HepG2 (cell line): ENCODE measurements around the gene RBCK1. TPM values are rescaled to one million over a fixed set of nuclear protein-coding genes. Genes with fewer than 3 reads are reported as not detected.

ENCODE experiments used
- CBFB ChIP-seq: sonication (generic); formaldehyde crosslinking; IDR thresholded peaks from 2 replicates; pipeline ENCODE4 v1.4.0; 2020; ENCODE audit warnings: missing genetic modification reagents
- FLYWCH1 ChIP-seq: sonication (generic); formaldehyde crosslinking; IDR thresholded peaks from 2 replicates; pipeline ENCODE4 v1.8.1; 2023; ENCODE audit warnings: mild to moderate bottlenecking, missing genetic modification reagents
- GFI1 ChIP-seq: sonication (generic); formaldehyde crosslinking; IDR thresholded peaks from 2 replicates; pipeline ENCODE4 v1.5.0; 2020; ENCODE audit warnings: missing genetic modification reagents, mild to moderate bottlenecking, borderline replicate concordance
- GZF1 ChIP-seq: sonication (generic); formaldehyde crosslinking; IDR thresholded peaks from 2 replicates; pipeline ENCODE4 v1.5.1; 2020; ENCODE audit warnings: mild to moderate bottlenecking, missing genetic modification reagents
- HDAC6 ChIP-seq: fragments of 200-600 bp; sonication (generic); IDR thresholded peaks from 2 replicates; pipeline ENCODE4 v1.7.0; 2017; ENCODE audit warnings: mild to moderate bottlenecking, antibody characterized with exemption, low read length, low read depth
- HNRNPUL1 ChIP-seq: fragments of 200-400 bp; formaldehyde crosslinking; IDR thresholded peaks from 2 replicates; pipeline ENCODE4 v1.6.1; 2017; ENCODE audit warnings: low read depth, mild to moderate bottlenecking, low read length, moderate library complexity
- IKZF4 ChIP-seq: sonication (generic); formaldehyde crosslinking; IDR thresholded peaks from 2 replicates; pipeline ENCODE4 v1.5.1; 2020; ENCODE audit warnings: borderline replicate concordance, mild to moderate bottlenecking, low read depth, missing genetic modification reagents; ENCODE audit errors: not compliant biosample characterization
- KLF6 ChIP-seq: IDR thresholded peaks from 2 replicates; pipeline ENCODE4 v1.8.0; 2016; ENCODE audit warnings: missing biosample characterization, missing genetic modification reagents
- RBFOX2 ChIP-seq: fragments of 200-400 bp; formaldehyde crosslinking; IDR thresholded peaks from 2 replicates; pipeline ENCODE4 v1.6.1; 2017; ENCODE audit warnings: low read depth, mild to moderate bottlenecking, low read length
- SALL2 ChIP-seq: sonication (generic); formaldehyde crosslinking; IDR thresholded peaks from 2 replicates; pipeline ENCODE4 v1.8.1; 2023; ENCODE audit warnings: mild to moderate bottlenecking, missing genetic modification reagents, inconsistent platforms
- STAG1 ChIP-seq: sonication (generic); formaldehyde crosslinking; IDR thresholded peaks from 2 replicates; pipeline ENCODE4 v1.4.0; 2020; ENCODE audit warnings: missing genetic modification reagents
- U2AF2 ChIP-seq: fragments of 200-400 bp; formaldehyde crosslinking; IDR thresholded peaks from 2 replicates; pipeline ENCODE4 v1.6.1; 2017; ENCODE audit warnings: low read depth, mild to moderate bottlenecking, low read length
- YEATS2 ChIP-seq: sonication (generic); formaldehyde crosslinking; IDR thresholded peaks from 2 replicates; pipeline ENCODE4 v1.4.0; 2020; ENCODE audit warnings: missing genetic modification reagents, borderline replicate concordance
- ZNF225 ChIP-seq: sonication (generic); formaldehyde crosslinking; IDR thresholded peaks from 2 replicates; pipeline ENCODE4 v1.4.0; 2020; ENCODE audit warnings: mild to moderate bottlenecking, missing genetic modification reagents
- ZNF460 ChIP-seq: sonication (generic); formaldehyde crosslinking; IDR thresholded peaks from 2 replicates; pipeline ENCODE4 v1.5.1; 2020; ENCODE audit warnings: missing genetic modification reagents, mild to moderate bottlenecking, borderline replicate concordance
- ZNF678 ChIP-seq: sonication (generic); formaldehyde crosslinking; IDR thresholded peaks from 2 replicates; pipeline ENCODE4 v1.4.0; 2020; ENCODE audit warnings: mild to moderate bottlenecking, missing genetic modification reagents
- ZNF747 ChIP-seq: sonication (generic); formaldehyde crosslinking; IDR thresholded peaks from 2 replicates; pipeline ENCODE4 v1.8.1; 2023; ENCODE audit warnings: missing genetic modification reagents, mild to moderate bottlenecking, borderline replicate concordance
- ZNF83 ChIP-seq: sonication (generic); formaldehyde crosslinking; IDR thresholded peaks from 2 replicates; pipeline ENCODE4 v1.4.0; 2020; ENCODE audit warnings: missing genetic modification reagents, mild to moderate bottlenecking, borderline replicate concordance
- polyA plus RNA-seq, 8 experiments: library from polyadenylated mRNA; depleted of rRNA in 3 of 8; stranded (reverse) in 7 of 8; unstranded in 1 of 8; fragments of >200 nt; fragmentation: Illumina TruSeq in 4 of 8; extraction: Trizol in 4 of 8; gene quantifications; 2 replicates each; pipeline versions ENCODE4 v1.2.1 to v1.2.3, GENCODE V29; 2011 to 2016; ENCODE audit warnings: low read depth in 4 of 8, missing spikeins in 1 of 8, mixed read lengths in 1 of 8; ENCODE audit not compliant: insufficient read depth in 1 of 8
- total RNA-seq, 5 experiments: library from RNA; depleted of rRNA; stranded (reverse); fragments of >200 nt; fragmentation: Illumina TruSeq; extraction: Trizol; gene quantifications; 2 replicates each; pipeline ENCODE4 v1.2.3, GENCODE V29; 2016; ENCODE audit warnings: low read depth in 1 of 5
- TF ChIP-seq, protein P1 (sequence below): sonication (generic); formaldehyde crosslinking; IDR thresholded peaks from 2 replicates; pipeline ENCODE4 v1.5.0; 2020; ENCODE audit warnings: missing genetic modification reagents
- TF ChIP-seq, protein P2 (sequence below): sonication (generic); formaldehyde crosslinking; IDR thresholded peaks from 2 replicates; pipeline ENCODE4 v1.5.1; 2020; ENCODE audit warnings: mild to moderate bottlenecking, moderate library complexity, missing genetic modification reagents
- TF ChIP-seq, protein P3 (sequence below): sonication (generic); formaldehyde crosslinking; IDR thresholded peaks from 2 replicates; pipeline ENCODE4 v1.9.0; 2021; ENCODE audit warnings: missing genetic modification reagents, borderline replicate concordance
- TF ChIP-seq, protein P4 (sequence below): sonication (generic); formaldehyde crosslinking; IDR thresholded peaks from 2 replicates; pipeline ENCODE4 v1.4.0; 2020; ENCODE audit warnings: low read depth, mild to moderate bottlenecking, missing genetic modification reagents
- TF ChIP-seq, protein P5 (sequence below): sonication (generic); formaldehyde crosslinking; IDR thresholded peaks from 2 replicates; pipeline ENCODE4 v1.4.0; 2020; ENCODE audit warnings: missing genetic modification reagents, borderline replicate concordance

RBCK1 gene
- total and polyA plus RNA-seq, 2 of the 13 experiments (the other 11 are each of a cell fraction or from before 2014, with no cell fraction given): 149 to 215 TPM

DNA sequence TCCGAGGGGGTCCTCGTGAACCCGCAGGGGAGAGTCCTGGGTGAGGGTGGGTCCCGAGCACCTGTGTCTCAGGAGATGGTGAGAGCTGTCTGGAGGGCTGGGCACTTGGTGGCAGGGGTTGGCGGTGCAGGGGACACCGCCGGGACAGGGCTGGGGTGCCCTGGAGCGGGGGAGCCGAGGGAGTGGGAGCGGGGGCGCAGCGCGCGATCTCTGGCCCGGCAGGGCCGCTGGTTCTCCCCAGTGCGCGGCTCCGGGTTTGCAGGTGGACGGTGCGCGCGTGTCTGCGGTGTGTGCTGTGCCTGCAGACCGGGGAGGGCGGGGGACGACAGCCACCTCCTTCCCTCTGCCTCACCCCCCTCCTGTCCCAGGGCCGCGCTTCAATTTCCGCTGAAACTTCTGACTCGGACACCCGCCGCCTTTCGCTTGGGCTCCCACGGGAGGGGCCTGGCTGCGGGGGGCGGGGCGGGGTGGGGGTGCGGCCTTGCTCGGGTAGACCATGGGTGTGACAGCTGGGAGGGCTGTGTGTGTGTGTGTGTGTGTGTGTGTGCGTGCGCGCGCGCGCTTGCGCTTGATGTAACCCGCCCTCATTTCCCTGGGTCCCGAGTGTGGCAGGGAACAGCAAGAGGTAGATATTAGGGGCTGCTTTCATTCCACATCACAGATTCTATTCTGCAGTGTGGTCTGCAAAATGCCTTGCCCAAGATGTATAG, 26.4 kb upstream of the RBCK1 start (continued):
- TF ChIP-seq GFI1 (CRISPR knock-in tag) (peak; percentile 59; the same call in 1 of the 2 replicates), IKZF4 (CRISPR knock-in tag) (peak; percentile 10), ZNF83 (CRISPR knock-in tag) (peak; percentile 71), SALL2 (peak; percentile 88), CBFB (CRISPR knock-in tag) (peak; percentile 61; the same call in 1 of the 2 replicates), ZNF747 (no peak; the same call in 1 of the 2 replicates), STAG1 (CRISPR knock-in tag) (peak; percentile 5; the same call in 1 of the 2 replicates), FLYWCH1 (CRISPR knock-in tag) (no peak), ZNF460 (CRISPR knock-in tag) (no peak), U2AF2 (no peak), ZNF225 (CRISPR knock-in tag) (peak; percentile 25; the same call in 1 of the 2 replicates), YEATS2 (peak; percentile 17; the same call in 1 of the 2 replicates), GZF1 (peak; percentile 59; the same call in 1 of the 2 replicates), HDAC6 (no peak), RBFOX2 (peak; percentile 96), KLF6 (CRISPR knock-in tag) (peak; percentile 74), HNRNPUL1 (0 out of 2 replicates have a peak, but pooled peaks have one; percentile 53), ZNF678 (CRISPR knock-in tag) (peak; percentile 84; the same call in 1 of the 2 replicates)
- TF ChIP-seq, protein P1, sequence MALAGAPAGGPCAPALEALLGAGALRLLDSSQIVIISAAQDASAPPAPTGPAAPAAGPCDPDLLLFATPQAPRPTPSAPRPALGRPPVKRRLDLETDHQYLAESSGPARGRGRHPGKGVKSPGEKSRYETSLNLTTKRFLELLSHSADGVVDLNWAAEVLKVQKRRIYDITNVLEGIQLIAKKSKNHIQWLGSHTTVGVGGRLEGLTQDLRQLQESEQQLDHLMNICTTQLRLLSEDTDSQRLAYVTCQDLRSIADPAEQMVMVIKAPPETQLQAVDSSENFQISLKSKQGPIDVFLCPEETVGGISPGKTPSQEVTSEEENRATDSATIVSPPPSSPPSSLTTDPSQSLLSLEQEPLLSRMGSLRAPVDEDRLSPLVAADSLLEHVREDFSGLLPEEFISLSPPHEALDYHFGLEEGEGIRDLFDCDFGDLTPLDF: no peak
- TF ChIP-seq, protein P2, sequence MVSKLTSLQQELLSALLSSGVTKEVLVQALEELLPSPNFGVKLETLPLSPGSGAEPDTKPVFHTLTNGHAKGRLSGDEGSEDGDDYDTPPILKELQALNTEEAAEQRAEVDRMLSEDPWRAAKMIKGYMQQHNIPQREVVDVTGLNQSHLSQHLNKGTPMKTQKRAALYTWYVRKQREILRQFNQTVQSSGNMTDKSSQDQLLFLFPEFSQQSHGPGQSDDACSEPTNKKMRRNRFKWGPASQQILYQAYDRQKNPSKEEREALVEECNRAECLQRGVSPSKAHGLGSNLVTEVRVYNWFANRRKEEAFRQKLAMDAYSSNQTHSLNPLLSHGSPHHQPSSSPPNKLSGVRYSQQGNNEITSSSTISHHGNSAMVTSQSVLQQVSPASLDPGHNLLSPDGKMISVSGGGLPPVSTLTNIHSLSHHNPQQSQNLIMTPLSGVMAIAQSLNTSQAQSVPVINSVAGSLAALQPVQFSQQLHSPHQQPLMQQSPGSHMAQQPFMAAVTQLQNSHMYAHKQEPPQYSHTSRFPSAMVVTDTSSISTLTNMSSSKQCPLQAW (CRISPR knock-in tag): no peak
- TF ChIP-seq, protein P3, sequence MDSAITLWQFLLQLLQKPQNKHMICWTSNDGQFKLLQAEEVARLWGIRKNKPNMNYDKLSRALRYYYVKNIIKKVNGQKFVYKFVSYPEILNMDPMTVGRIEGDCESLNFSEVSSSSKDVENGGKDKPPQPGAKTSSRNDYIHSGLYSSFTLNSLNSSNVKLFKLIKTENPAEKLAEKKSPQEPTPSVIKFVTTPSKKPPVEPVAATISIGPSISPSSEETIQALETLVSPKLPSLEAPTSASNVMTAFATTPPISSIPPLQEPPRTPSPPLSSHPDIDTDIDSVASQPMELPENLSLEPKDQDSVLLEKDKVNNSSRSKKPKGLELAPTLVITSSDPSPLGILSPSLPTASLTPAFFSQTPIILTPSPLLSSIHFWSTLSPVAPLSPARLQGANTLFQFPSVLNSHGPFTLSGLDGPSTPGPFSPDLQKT (CRISPR knock-in tag): peak; percentile 35; the same call in 1 of the 2 replicates
- TF ChIP-seq, protein P4, sequence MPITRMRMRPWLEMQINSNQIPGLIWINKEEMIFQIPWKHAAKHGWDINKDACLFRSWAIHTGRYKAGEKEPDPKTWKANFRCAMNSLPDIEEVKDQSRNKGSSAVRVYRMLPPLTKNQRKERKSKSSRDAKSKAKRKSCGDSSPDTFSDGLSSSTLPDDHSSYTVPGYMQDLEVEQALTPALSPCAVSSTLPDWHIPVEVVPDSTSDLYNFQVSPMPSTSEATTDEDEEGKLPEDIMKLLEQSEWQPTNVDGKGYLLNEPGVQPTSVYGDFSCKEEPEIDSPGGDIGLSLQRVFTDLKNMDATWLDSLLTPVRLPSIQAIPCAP (CRISPR knock-in tag): 0 out of 2 replicates have a peak, but pooled peaks have one; percentile 24
- TF ChIP-seq, protein P5, sequence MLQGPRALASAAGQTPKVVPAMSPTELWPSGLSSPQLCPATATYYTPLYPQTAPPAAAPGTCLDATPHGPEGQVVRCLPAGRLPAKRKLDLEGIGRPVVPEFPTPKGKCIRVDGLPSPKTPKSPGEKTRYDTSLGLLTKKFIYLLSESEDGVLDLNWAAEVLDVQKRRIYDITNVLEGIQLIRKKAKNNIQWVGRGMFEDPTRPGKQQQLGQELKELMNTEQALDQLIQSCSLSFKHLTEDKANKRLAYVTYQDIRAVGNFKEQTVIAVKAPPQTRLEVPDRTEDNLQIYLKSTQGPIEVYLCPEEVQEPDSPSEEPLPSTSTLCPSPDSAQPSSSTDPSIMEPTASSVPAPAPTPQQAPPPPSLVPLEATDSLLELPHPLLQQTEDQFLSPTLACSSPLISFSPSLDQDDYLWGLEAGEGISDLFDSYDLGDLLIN (CRISPR knock-in tag): 0 out of 2 replicates have a peak, but pooled peaks have one; percentile 27
